PC-9 (cell line): ENCODE measurements around the gene G0S2. TPM values are rescaled to one million over a fixed set of nuclear protein-coding genes. Genes with fewer than 3 reads are reported as not detected.

ENCODE experiments used
- BruUV-seq: library from RNA; stranded (reverse); fragments of 400-500 nt; replicated peaks from 2 replicates; lab custom pipeline; 2021; lab: Mats Ljungman, UMichigan
- CTCF ChIA-PET: fragments of 300-600 bp; sonication (Branson Sonifier 250); formaldehyde crosslinking; loops from one replicate; lab custom pipeline; 2022; ENCODE audit warnings: antibody characterized with exemption; lab: Charles Lee
- POLR2A ChIA-PET: fragments of 300-600 bp; sonication (Branson Sonifier 250); formaldehyde crosslinking; loops from one replicate; lab custom pipeline; 2022; ENCODE audit warnings: antibody characterized with exemption; ENCODE audit not compliant: unreplicated experiment; lab: Charles Lee
- DNase-seq, 2 experiments: peaks; one replicate each; pipeline versions ENCODE4 v3.0.0 to v3.0.0-alpha.2; 2015 to 2022; ENCODE audit warnings: mixed read lengths in 1 of 2
- H2AFZ ChIP-seq: fragments of 200-600 bp; sonication (generic); 2 replicates; pipeline ENCODE4 v1.8.1; 2017; ENCODE audit warnings: antibody characterized with exemption
- H3F3A ChIP-seq: fragments of 200-600 bp; sonication (generic); 2 replicates; pipeline ENCODE4 v1.8.1; 2017; ENCODE audit warnings: antibody characterized with exemption, mild to moderate bottlenecking, low read depth; ENCODE audit not compliant: insufficient read depth
- H3K27ac ChIP-seq: fragments of 200-600 bp; sonication (generic); 2 replicates; pipeline ENCODE4 v1.6.1; 2016; ENCODE audit warnings: mixed run types
- H3K27me3 ChIP-seq: fragments of 200-600 bp; sonication (generic); 2 replicates; pipeline ENCODE4 v1.6.1; 2016; ENCODE audit warnings: low read depth, mixed run types; ENCODE audit not compliant: insufficient read depth
- H3K36me3 ChIP-seq: fragments of 200-600 bp; sonication (generic); 2 replicates; pipeline ENCODE4 v1.6.1; 2016; ENCODE audit warnings: low read depth, mixed run types
- H3K4me1 ChIP-seq: fragments of 200-600 bp; sonication (generic); replicated peaks from 2 replicates; pipeline ENCODE4 v1.6.1; 2016; ENCODE audit warnings: mixed run types; ENCODE audit not compliant: insufficient read depth
- H3K4me2 ChIP-seq: fragments of 200-600 bp; sonication (generic); 2 replicates; pipeline ENCODE4 v1.6.1; 2017; ENCODE audit warnings: mixed run types
- H3K4me3 ChIP-seq: fragments of 200-600 bp; sonication (generic); 2 replicates; pipeline ENCODE4 v1.6.1; 2016; ENCODE audit warnings: mixed run types
- H3K79me2 ChIP-seq: fragments of 200-600 bp; sonication (generic); 2 replicates; pipeline ENCODE4 v1.6.1; 2017; ENCODE audit warnings: low read depth, mixed run types
- H3K9me2 ChIP-seq: fragments of 200-600 bp; sonication (generic); 2 replicates; pipeline ENCODE4 v1.8.1; 2017; ENCODE audit warnings: mild to moderate bottlenecking; ENCODE audit not compliant: insufficient read depth
- H3K9me3 ChIP-seq: fragments of 200-600 bp; sonication (generic); 2 replicates; pipeline ENCODE4 v1.8.1; 2016; ENCODE audit warnings: low read depth; ENCODE audit not compliant: insufficient read depth
- H4K20me1 ChIP-seq: fragments of 200-600 bp; sonication (generic); 2 replicates; pipeline ENCODE4 v1.8.1; 2017; ENCODE audit not compliant: insufficient read depth
- CTCF ChIP-seq: fragments of 200-600 bp; sonication (generic); conservative IDR thresholded peaks from 2 replicates; pipeline ENCODE4 v1.6.1; 2017; ENCODE audit warnings: mixed run types, antibody characterized with exemption, mild to moderate bottlenecking, moderate library complexity
- EZH2 ChIP-seq: fragments of 200-600 bp; sonication (generic); IDR thresholded peaks from 2 replicates; pipeline ENCODE4 v1.8.0; 2017; ENCODE audit warnings: antibody characterized with exemption, low read depth
- intact Hi-C: fragments of 100-400 bp; cut with micrococcal nuclease; formaldehyde crosslinking; loops from one replicate; pipeline ENCODE4 v1.10.0; 2022; ENCODE audit not compliant: unreplicated experiment
- total RNA-seq: library from RNA; stranded (reverse); gene quantifications from 2 replicates; pipeline ENCODE4 v1.2.3, GENCODE V29; 2021

Gene G0S2
- total RNA-seq, 1 experiment from 2014 or later, result 2.4 TPM

- H3K4me2 ChIP-seq, result no peak overlapping the region
These were observed 32.4 kb upstream of the G0S2 start for GRCh38 chr1:209642816-209643215.

GRCh38 chr1:209643285-209644020 is 31.8 kb upstream of the G0S2 start:
- Histone ChIP-seq H3K4me1 (peaks cover 19% of the 10 kb centered on the region), H3K4me2 (no peak overlapping the region), H3K9me3 (no peaks in the 10 kb centered on the region), H3K27me3 (no peaks in the 10 kb centered on the region), H3K36me3 (peaks cover 33% of the 10 kb centered on the region), H3F3A (peaks cover 24% of the 10 kb centered on the region), H3K79me2 (peaks cover 70% of the 10 kb centered on the region), H2AFZ (no peak overlapping the region), H4K20me1 (peaks cover 3% of the 10 kb centered on the region), H3K9me2 (no peaks in the 10 kb centered on the region), H3K27ac (no peak overlapping the region), H3K4me3 (no peak overlapping the region)
- ChIA-PET CTCF (interaction anchor here (0.7 kb wide), 1 partner anchor 10 kb away, joined by 4 read pairs; no protein-coding TSS in a partner anchor), POLR2A (interaction anchor here (1.5 kb wide), 1 partner anchor 9 kb away, joined by 24 read pairs; the partner anchor contains the start of gene LAMB3)
- BruUV-seq, result no TSS peak
- intact Hi-C loops, result loop anchor here (1.0 kb wide), 1 partner anchor 50 kb away; no protein-coding TSS in a partner anchor
- no peak for DNase-seq
- TF ChIP-seq EZH2 (no peak), CTCF (no peak)

More at GRCh38 chr1:209642816-209643215, 32.4 kb upstream of the G0S2 start:
- Histone ChIP-seq H3K36me3 (peaks cover 37% of the 10 kb centered on the region), H3K79me2 (peaks cover 64% of the 10 kb centered on the region), H3K4me3 (no peak overlapping the region), H3K9me2 (no peaks in the 10 kb centered on the region), H4K20me1 (peaks cover 3% of the 10 kb centered on the region), H2AFZ (no peak overlapping the region), H3K4me1 (peaks cover 13% of the 10 kb centered on the region), H3F3A (peaks cover 21% of the 10 kb centered on the region; the same call in 1 of the 2 replicates), H3K27me3 (no peaks in the 10 kb centered on the region), H3K9me3 (no peaks in the 10 kb centered on the region), H3K27ac (no peak overlapping the region)
- no peak for DNase-seq
- POLR2A ChIA-PET, result interaction anchor here (1.5 kb wide), 1 partner anchor 10 kb away, joined by 24 read pairs; the partner anchor contains the start of gene LAMB3
- TF ChIP-seq CTCF (no peak), EZH2 (no peak)
- CTCF ChIA-PET, result interaction anchor here (0.9 kb wide), 1 partner anchor 48 kb away, joined by 4 read pairs; no protein-coding TSS in a partner anchor
- BruUV-seq, result no TSS peak
- intact Hi-C loops, result loop anchor here (1.0 kb wide), 1 partner anchor 50 kb away; no protein-coding TSS in a partner anchor

GRCh38 chr1:209645574-209646452 is 29.4 kb upstream of the G0S2 start:
- Histone ChIP-seq H2AFZ (no peak overlapping the region), H3K4me3 (no peak overlapping the region), H3K36me3 (peaks cover 33% of the 10 kb centered on the region), H4K20me1 (peaks cover 3% of the 10 kb centered on the region; the same call in 1 of the 2 replicates), H3K79me2 (peaks cover 83% of the 10 kb centered on the region), H3K27ac (no peak overlapping the region), H3K9me2 (no peaks in the 10 kb centered on the region), H3F3A (peaks cover 41% of the 10 kb centered on the region), H3K27me3 (no peaks in the 10 kb centered on the region), H3K4me1 (peaks cover 43% of the 10 kb centered on the region), H3K9me3 (no peaks in the 10 kb centered on the region), H3K4me2 (no peak overlapping the region)
- intact Hi-C loops, result no loop called here
- no peak for DNase-seq
- ChIA-PET POLR2A (no interaction called here), CTCF (no interaction called here)
- TF ChIP-seq CTCF (no peak), EZH2 (no peak)
- BruUV-seq, result no TSS peak
